RWPE1 (cell line): Measurements from ENCODE around the gene ZNF292.
"Not testable (repeated sequence)": the region's sequence is repeated elsewhere in the genome, so short reads cannot be mapped to it uniquely, and the experiment has no call there.

Experiments used
- CTCF ChIA-PET: fragments of 350-600 bp; sonication (Branson Sonifier 250); formaldehyde crosslinking; extraction: SDS; loops from one replicate; lab custom pipeline; 2021; lab: Yijun Ruan, JAX
- POLR2A ChIA-PET: fragments of 400-600 bp; formaldehyde crosslinking; extraction: SDS; loops from one replicate; lab custom pipeline; 2020; ENCODE audit warnings: antibody characterized with exemption; ENCODE audit not compliant: low non-redundant PET; lab: Yijun Ruan, JAX
- DNase-seq: peaks from one replicate; pipeline ENCODE4 v3.0.0; 2012; ENCODE audit warnings: low spot score
- H3K27ac ChIP-seq: fragments of 450-650 bp; 2 replicates; pipeline ENCODE4 v1.5.1; 2017
- TF ChIP-seq, protein P1 (sequence below): fragments of 450-650 bp; conservative IDR thresholded peaks from 2 replicates; pipeline ENCODE4 v1.5.1; 2017; ENCODE audit warnings: low read depth, mild to moderate bottlenecking

ZNF292 gene

DNA sequence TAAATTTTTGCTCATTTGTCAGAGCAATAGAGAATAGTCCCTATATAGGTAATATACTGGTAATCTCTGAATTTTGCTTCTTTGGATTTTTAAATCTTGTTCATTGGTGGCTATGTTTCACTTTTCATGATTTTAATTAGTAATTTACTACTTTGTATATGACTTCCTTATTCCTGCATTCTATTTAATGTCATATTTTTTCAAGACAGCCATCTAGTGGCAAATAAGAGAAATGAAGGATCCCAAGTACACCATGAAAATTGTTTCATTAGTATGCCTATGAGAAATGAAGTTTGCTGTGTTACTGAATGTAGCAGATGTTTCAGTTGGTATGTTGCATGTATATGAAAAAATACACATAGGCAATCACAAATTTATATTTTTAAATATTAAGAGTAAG, 82.4 kb downstream of the ZNF292 start:
- TF ChIP-seq, protein P1, sequence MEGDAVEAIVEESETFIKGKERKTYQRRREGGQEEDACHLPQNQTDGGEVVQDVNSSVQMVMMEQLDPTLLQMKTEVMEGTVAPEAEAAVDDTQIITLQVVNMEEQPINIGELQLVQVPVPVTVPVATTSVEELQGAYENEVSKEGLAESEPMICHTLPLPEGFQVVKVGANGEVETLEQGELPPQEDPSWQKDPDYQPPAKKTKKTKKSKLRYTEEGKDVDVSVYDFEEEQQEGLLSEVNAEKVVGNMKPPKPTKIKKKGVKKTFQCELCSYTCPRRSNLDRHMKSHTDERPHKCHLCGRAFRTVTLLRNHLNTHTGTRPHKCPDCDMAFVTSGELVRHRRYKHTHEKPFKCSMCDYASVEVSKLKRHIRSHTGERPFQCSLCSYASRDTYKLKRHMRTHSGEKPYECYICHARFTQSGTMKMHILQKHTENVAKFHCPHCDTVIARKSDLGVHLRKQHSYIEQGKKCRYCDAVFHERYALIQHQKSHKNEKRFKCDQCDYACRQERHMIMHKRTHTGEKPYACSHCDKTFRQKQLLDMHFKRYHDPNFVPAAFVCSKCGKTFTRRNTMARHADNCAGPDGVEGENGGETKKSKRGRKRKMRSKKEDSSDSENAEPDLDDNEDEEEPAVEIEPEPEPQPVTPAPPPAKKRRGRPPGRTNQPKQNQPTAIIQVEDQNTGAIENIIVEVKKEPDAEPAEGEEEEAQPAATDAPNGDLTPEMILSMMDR: peak; percentile 65
- peak; percentile 22 for DNase-seq
- ChIA-PET POLR2A (no interaction called here), CTCF (interaction anchor here (0.6 kb wide), 1 partner anchor 64 kb away, joined by 3 read pairs; no protein-coding TSS in a partner anchor)
- H3K27ac ChIP-seq: no peak overlapping the region

DNA sequence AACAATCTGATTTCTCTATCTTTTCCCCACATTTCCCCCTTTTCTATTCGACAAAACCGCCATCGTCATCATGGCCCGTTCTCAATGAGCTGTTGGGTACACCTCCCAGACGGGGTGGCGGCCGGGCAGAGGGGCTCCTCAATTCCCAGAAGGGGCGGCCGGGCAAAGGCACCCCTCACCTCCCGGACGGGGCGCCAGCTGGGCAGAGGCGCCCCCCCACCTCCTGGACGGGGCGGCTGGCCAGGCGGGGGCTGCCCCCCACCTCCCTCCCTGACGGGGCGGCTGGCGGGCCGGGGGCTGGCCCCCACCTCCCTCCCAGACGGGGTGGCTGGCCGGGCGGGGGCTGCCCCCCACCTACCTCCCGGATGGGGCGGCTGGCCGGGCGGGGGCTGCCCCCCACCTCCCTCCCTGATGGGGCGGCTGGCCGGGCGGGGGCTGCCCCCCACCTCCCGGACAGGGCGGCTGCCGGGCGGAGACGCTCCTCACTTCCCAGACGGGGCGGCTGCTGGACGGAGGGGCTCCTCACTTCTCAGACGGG, 83.8 kb downstream of the ZNF292 start:
- POLR2A ChIA-PET, DNase-seq, H3K27ac ChIP-seq, CTCF ChIA-PET: not testable (repeated sequence)

DNA sequence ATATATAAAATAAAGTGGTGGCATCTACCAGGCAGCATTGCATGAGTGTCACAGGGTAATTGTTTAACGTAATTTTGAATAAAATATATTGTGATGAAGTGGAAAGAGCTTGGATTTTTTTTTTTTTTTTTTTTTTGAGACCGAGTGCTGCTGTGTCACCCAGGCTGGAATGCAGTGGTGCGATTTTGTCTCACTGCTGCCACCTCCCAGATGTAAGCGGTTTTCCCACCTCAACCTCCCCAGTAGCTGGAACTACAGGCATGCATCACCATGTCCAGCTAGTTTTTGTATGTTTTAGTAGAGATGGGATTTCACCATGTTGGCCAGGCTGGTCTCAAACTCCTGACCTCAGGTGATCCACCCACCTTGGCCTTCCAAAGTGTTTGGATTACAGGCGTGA, 85.9 kb downstream of the ZNF292 start:
- DNase-seq: no peak
- ChIA-PET CTCF (interaction anchor here (0.7 kb wide), 1 partner anchor 174 kb away, joined by 3 read pairs; no protein-coding TSS in a partner anchor), POLR2A (no interaction called here)
- H3K27ac ChIP-seq: no peak overlapping the region
- TF ChIP-seq, protein P1: no peak

DNA sequence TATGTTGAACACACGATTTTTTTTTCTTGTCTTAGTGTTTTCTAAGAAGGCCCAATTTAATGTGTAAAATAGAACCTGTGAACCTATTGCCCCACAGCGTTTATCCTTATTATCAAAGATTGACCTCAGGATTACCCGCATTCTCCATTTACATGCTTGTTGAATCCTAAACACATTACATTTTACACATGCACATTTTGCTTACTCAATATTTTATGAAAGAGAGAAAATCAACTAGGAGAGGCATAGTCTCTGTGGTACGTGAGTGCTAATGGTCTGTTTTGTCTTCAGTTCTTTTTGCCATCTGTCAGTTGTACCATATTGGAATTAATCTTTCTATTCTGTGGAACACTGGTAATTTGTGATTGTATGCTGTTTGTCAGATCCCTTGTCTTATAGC, 86.9 kb downstream of the ZNF292 start:
- no peak for DNase-seq
- TF ChIP-seq, protein P1: no peak
- CTCF ChIA-PET: interaction anchor here (0.6 kb wide), 1 partner anchor 24 kb away, joined by 3 read pairs; no protein-coding TSS in a partner anchor
- no peak overlapping the region for H3K27ac ChIP-seq
- POLR2A ChIA-PET: no interaction called here

DNA sequence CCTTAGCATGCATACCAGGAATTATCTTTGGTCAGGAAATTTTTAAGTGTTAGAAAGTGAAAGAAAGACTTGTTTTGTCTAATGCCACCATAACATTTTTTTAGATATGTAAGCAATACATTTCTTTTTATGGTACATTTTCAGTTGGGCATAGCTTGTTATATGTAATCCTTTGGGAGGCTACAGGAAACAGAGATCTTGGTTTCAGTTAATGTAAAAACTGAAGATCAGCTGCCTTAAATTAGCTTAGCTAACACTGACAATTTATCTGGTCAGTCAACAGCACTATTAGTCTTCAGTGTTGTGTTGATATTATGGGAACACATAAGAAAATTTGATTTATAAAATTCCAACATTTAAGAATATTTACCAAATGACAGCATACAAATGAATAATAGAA, 88.4 kb downstream of the ZNF292 start:
- POLR2A ChIA-PET: no interaction called here
- CTCF ChIA-PET: no interaction called here
- no peak overlapping the region for H3K27ac ChIP-seq
- no peak for DNase-seq
- TF ChIP-seq, protein P1: no peak

DNA sequence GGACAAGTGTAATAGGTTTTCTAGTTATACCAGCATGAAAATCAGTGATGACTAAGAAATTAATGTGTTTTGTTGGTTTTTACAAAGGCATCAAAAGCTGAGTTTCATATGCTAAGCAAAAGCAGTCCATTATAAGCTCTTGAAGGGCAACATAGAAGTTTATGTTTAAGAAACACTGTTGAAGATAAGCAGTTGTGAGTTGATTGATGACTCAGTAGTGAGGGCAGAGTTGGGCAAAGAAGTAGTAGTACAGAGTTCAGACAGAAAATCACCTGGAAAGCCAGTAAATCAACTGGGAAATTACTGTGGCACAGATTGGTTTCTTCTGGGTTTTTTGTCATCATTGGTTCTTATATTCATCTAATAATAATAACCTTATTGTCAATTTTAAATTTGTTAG, 89.0 kb downstream of the ZNF292 start:
- CTCF ChIA-PET: no interaction called here
- POLR2A ChIA-PET: no interaction called here
- no peak for DNase-seq
- H3K27ac ChIP-seq: no peak overlapping the region
- TF ChIP-seq, protein P1: no peak

DNA sequence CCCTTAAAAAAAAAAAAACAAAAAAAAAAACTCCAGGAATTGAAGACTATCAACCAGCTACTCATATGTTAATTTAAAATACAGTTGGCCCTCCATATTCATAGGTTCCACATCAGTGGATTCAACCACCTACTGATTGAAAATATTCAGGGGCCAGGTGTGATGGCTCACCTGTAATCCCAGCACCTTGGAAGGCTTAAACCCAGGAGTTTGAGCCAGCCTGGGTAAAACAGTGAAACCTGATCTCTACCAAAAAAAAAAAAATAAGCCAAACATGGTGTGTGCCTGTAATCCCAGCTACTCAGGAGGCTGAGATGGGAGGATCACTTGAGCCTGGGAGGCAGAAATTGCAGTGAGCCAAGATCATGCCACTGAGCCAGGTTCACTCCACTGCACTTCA, 94.7 kb downstream of the ZNF292 start:
- no peak overlapping the region for H3K27ac ChIP-seq
- ChIA-PET POLR2A (no interaction called here), CTCF (no interaction called here)
- DNase-seq: no peak
- TF ChIP-seq, protein P1: no peak
